ENCODE data around the gene C20orf144.

DNA sequence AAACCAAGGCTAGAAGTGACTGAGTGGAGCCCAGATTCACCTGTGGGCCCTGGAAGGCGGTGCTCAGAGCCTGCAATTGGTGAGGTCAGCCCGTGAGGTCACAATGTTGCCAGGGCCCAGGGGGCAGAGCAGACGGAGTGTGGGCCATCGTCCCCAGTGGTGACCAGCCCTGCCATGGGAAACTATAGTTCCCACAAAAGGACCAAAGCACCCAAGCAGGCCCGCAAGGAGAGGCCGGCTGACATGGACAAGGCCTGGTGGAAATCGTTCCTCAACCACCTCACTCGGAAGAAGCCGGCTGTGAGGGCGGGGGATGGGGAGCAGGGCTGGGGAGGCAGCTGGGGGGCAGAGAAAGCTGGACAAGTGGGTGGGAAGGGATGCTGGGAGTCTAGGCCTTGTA lies at the start of gene C20orf144:
- TF ChIP-seq, protein P1, sequence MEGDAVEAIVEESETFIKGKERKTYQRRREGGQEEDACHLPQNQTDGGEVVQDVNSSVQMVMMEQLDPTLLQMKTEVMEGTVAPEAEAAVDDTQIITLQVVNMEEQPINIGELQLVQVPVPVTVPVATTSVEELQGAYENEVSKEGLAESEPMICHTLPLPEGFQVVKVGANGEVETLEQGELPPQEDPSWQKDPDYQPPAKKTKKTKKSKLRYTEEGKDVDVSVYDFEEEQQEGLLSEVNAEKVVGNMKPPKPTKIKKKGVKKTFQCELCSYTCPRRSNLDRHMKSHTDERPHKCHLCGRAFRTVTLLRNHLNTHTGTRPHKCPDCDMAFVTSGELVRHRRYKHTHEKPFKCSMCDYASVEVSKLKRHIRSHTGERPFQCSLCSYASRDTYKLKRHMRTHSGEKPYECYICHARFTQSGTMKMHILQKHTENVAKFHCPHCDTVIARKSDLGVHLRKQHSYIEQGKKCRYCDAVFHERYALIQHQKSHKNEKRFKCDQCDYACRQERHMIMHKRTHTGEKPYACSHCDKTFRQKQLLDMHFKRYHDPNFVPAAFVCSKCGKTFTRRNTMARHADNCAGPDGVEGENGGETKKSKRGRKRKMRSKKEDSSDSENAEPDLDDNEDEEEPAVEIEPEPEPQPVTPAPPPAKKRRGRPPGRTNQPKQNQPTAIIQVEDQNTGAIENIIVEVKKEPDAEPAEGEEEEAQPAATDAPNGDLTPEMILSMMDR (IDR thresholded peaks at IDR 0.05), result no peak
- no peak for TF ChIP-seq POLR2A (IDR thresholded peaks at IDR 0.05)

All from uterus (tissue), 2 donors.